Trophoblast cell (in vitro differentiated cells and primary cell): Measurements from ENCODE around the gene PDGFC.

ENCODE experiments used
- DNase-seq, 2 donors: peaks; one replicate each; pipeline ENCODE4 v3.0.0-alpha.2; 2016
- H2AFZ ChIP-seq: 2 replicates; pipeline ENCODE4 v1.6.1; 2013; ENCODE audit warnings: low read length, moderate library complexity, mild to moderate bottlenecking; ENCODE audit not compliant: insufficient read depth, poor library complexity
- H2AK5ac ChIP-seq: 2 replicates; pipeline ENCODE4 v1.6.1; 2013; ENCODE audit warnings: mild to moderate bottlenecking, low read length
- H2BK120ac ChIP-seq: 2 replicates; pipeline ENCODE4 v1.6.1; 2013; ENCODE audit warnings: low read length, mild to moderate bottlenecking, moderate library complexity; ENCODE audit not compliant: insufficient read depth, poor library complexity
- H2BK12ac ChIP-seq: 2 replicates; pipeline ENCODE4 v1.6.1; 2013; ENCODE audit warnings: mild to moderate bottlenecking, low read length, moderate library complexity
- H2BK5ac ChIP-seq: 2 replicates; pipeline ENCODE4 v1.6.1; 2013; ENCODE audit warnings: low read length, low read depth, moderate library complexity, mild to moderate bottlenecking; ENCODE audit not compliant: poor library complexity
- H3K14ac ChIP-seq: 2 replicates; pipeline ENCODE4 v1.6.1; 2013; ENCODE audit warnings: mild to moderate bottlenecking, low read length
- H3K18ac ChIP-seq: 2 replicates; pipeline ENCODE4 v1.6.1; 2013; ENCODE audit warnings: mild to moderate bottlenecking, low read length
- H3K23ac ChIP-seq: 2 replicates; pipeline ENCODE4 v1.6.1; 2013; ENCODE audit warnings: low read length
- H3K27ac ChIP-seq: 2 replicates; pipeline ENCODE4 v1.5.1; 2013; ENCODE audit warnings: low read depth, mild to moderate bottlenecking, inconsistent platforms, low read length, moderate library complexity
- H3K27me3 ChIP-seq: 2 replicates; pipeline ENCODE4 v1.6.1; 2013; ENCODE audit warnings: inconsistent platforms, mild to moderate bottlenecking, low read length, moderate library complexity; ENCODE audit not compliant: insufficient read depth
- H3K36me3 ChIP-seq, 2 experiments: 1 replicate in 1 of 2; 2 replicates in 1 of 2; pipeline ENCODE4 v1.6.1; 2013; ENCODE audit warnings: low read length in 2 of 2, mild to moderate bottlenecking in 2 of 2, moderate library complexity in 1 of 2; ENCODE audit not compliant: insufficient read depth in 2 of 2, control insufficient read depth in 1 of 2
- H3K4ac ChIP-seq: 2 replicates; pipeline ENCODE4 v1.6.1; 2013; ENCODE audit warnings: low read depth, mild to moderate bottlenecking, low read length, moderate library complexity
- H3K4me1 ChIP-seq, 2 experiments: 1 replicate in 1 of 2; 2 replicates in 1 of 2; pipeline ENCODE4 v1.6.1; 2013; ENCODE audit warnings: low read length in 2 of 2, mild to moderate bottlenecking in 2 of 2, moderate library complexity in 1 of 2; ENCODE audit not compliant: insufficient read depth in 2 of 2, control insufficient read depth in 1 of 2
- H3K4me2 ChIP-seq: 2 replicates; pipeline ENCODE4 v1.6.1; 2013; ENCODE audit warnings: inconsistent platforms, mild to moderate bottlenecking, low read length, moderate library complexity
- H3K4me3 ChIP-seq: 2 replicates; pipeline ENCODE4 v1.5.1; 2013; ENCODE audit warnings: mild to moderate bottlenecking, low read depth, low read length, inconsistent platforms
- H3K79me1 ChIP-seq: one replicate; pipeline ENCODE4 v1.6.1; 2013; ENCODE audit warnings: low read length
- H3K79me2 ChIP-seq: 2 replicates; pipeline ENCODE4 v1.6.1; 2013; ENCODE audit warnings: low read length, mild to moderate bottlenecking; ENCODE audit not compliant: control insufficient read depth, insufficient read depth, poor library complexity
- H3K9ac ChIP-seq: 2 replicates; pipeline ENCODE4 v1.6.1; 2013; ENCODE audit warnings: mild to moderate bottlenecking, low read length
- H3K9me3 ChIP-seq: 2 replicates; pipeline ENCODE4 v1.6.1; 2013; ENCODE audit warnings: low read depth, mild to moderate bottlenecking, control low read depth, inconsistent platforms, low read length; ENCODE audit not compliant: insufficient read depth
- H4K12ac ChIP-seq: 2 replicates; pipeline ENCODE4 v1.6.1; 2013; ENCODE audit warnings: low read depth, mild to moderate bottlenecking, low read length, moderate library complexity
- H4K8ac ChIP-seq: 2 replicates; pipeline ENCODE4 v1.6.1; 2013; ENCODE audit warnings: low read depth, mild to moderate bottlenecking, low read length, moderate library complexity
- H4K91ac ChIP-seq: one replicate; pipeline ENCODE4 v1.6.1; 2013; ENCODE audit warnings: low read depth, mild to moderate bottlenecking, low read length, moderate library complexity
- WGBS: extraction: QIAGEN DNeasy Blood & Tissue Kit; methylation state at CpG from one replicate; pipeline ENCODE4 v1.1.7; 2013; ENCODE audit warnings: missing lambda C conversion rate; ENCODE audit not compliant: insufficient read length, insufficient coverage; ENCODE audit errors: extremely low coverage; 5-methylcytosine and 5-hydroxymethylcytosine counted together

PDGFC gene

GRCh38 chr4:156830351-156830750 is 141.2 kb downstream of the PDGFC start:
- no peak overlapping the region for H2AK5ac ChIP-seq

GRCh38 chr4:156829201-156829873 is 142.3 kb downstream of the PDGFC start:
- Histone ChIP-seq H3K27me3 (no peaks in the 10 kb centered on the region), H3K9me3 (no peaks in the 10 kb centered on the region)

More at GRCh38 chr4:156830351-156830750, 141.2 kb downstream of the PDGFC start:
- Histone ChIP-seq H3K23ac (no peak overlapping the region), H3K14ac (no peak overlapping the region), H3K36me3 (no peaks in the 10 kb centered on the region), H3K4me3 (no peak overlapping the region), H2BK5ac (no peak overlapping the region), H4K12ac (no peak overlapping the region), H3K4me1 (no peaks in the 10 kb centered on the region), H3K9me3 (no peaks in the 10 kb centered on the region), H4K8ac (no peak overlapping the region), H3K27ac (no peak overlapping the region), H2BK12ac (no peak overlapping the region), H3K4me2 (no peak overlapping the region), H3K4ac (no peak overlapping the region), H2BK120ac (no peak overlapping the region), H2AFZ (no peak overlapping the region), H3K27me3 (no peaks in the 10 kb centered on the region), H3K79me2 (no peaks in the 10 kb centered on the region), H3K18ac (no peak overlapping the region), H3K9ac (no peak overlapping the region), H3K79me1 (no peaks in the 10 kb centered on the region), H4K91ac (no peak overlapping the region)
- WGBS: no CpG with 5 or more reads among the region's 4 CpGs
- no peak for DNase-seq

GRCh38 chr4:156827519-156827918 is 144.1 kb downstream of the PDGFC start:
- no peak overlapping the region for H3K18ac ChIP-seq
- no peak for DNase-seq
- H3K79me2 ChIP-seq: no peaks in the 10 kb centered on the region
- H3K27ac ChIP-seq: no peak overlapping the region
- H4K8ac ChIP-seq: no peak overlapping the region
- H2BK12ac ChIP-seq: no peak overlapping the region
- H3K36me3 ChIP-seq: no peaks in the 10 kb centered on the region
- no peak overlapping the region for H2BK120ac ChIP-seq
- H3K4me3 ChIP-seq: no peak overlapping the region
- H4K91ac ChIP-seq: no peak overlapping the region
- H3K79me1 ChIP-seq: no peaks in the 10 kb centered on the region
- H3K4me2 ChIP-seq: no peak overlapping the region
- no peak overlapping the region for H2BK5ac ChIP-seq
- no peak overlapping the region for H2AFZ ChIP-seq
- H3K9me3 ChIP-seq: no peaks in the 10 kb centered on the region
- no peak overlapping the region for H3K14ac ChIP-seq
- H3K27me3 ChIP-seq: no peaks in the 10 kb centered on the region
- no peak overlapping the region for H2AK5ac ChIP-seq
- no CpG with 5 or more reads among the region's 2 CpGs for WGBS
- no peak overlapping the region for H3K4ac ChIP-seq
- H3K4me1 ChIP-seq: no peaks in the 10 kb centered on the region
- no peak overlapping the region for H3K9ac ChIP-seq
- no peak overlapping the region for H4K12ac ChIP-seq
- H3K23ac ChIP-seq: no peak overlapping the region

More at GRCh38 chr4:156829201-156829873, 142.3 kb downstream of the PDGFC start:
- Histone ChIP-seq H3K4me1 (no peaks in the 10 kb centered on the region), H3K9ac (no peak overlapping the region), H3K4ac (no peak overlapping the region), H3K23ac (no peak overlapping the region), H3K4me2 (no peak overlapping the region), H3K18ac (no peak overlapping the region), H4K8ac (no peak overlapping the region), H2AK5ac (no peak overlapping the region), H4K12ac (no peak overlapping the region), H2BK5ac (no peak overlapping the region), H3K79me2 (no peaks in the 10 kb centered on the region), H2AFZ (no peak overlapping the region), H3K14ac (no peak overlapping the region), H3K79me1 (no peaks in the 10 kb centered on the region), H3K4me3 (no peak overlapping the region), H3K27ac (no peak overlapping the region), H4K91ac (no peak overlapping the region), H2BK120ac (no peak overlapping the region), H3K36me3 (no peaks in the 10 kb centered on the region), H2BK12ac (no peak overlapping the region)
- DNase-seq: peak in 1 of 2 donors; percentile 3
- WGBS: no CpG with 5 or more reads among the region's 4 CpGs

GRCh38 chr4:156825074-156825473 is 146.5 kb downstream of the PDGFC start:
- no peak overlapping the region for H2AFZ ChIP-seq
- H3K4me2 ChIP-seq: no peak overlapping the region
- WGBS: no CpG with 5 or more reads among the region's 4 CpGs
- no peak overlapping the region for H3K18ac ChIP-seq
- no peak overlapping the region for H2BK12ac ChIP-seq
- H2BK120ac ChIP-seq: no peak overlapping the region
- H3K27me3 ChIP-seq: no peaks in the 10 kb centered on the region
- no peak overlapping the region for H3K9ac ChIP-seq
- no peak overlapping the region for H3K27ac ChIP-seq
- no peak overlapping the region for H3K4me3 ChIP-seq
- H3K36me3 ChIP-seq: no peaks in the 10 kb centered on the region
- no peak overlapping the region for H3K23ac ChIP-seq
- H3K79me2 ChIP-seq: no peaks in the 10 kb centered on the region
- H3K79me1 ChIP-seq: no peaks in the 10 kb centered on the region
- no peaks in the 10 kb centered on the region for H3K9me3 ChIP-seq
- H3K14ac ChIP-seq: no peak overlapping the region
- no peak overlapping the region for H4K8ac ChIP-seq
- H3K4me1 ChIP-seq: no peaks in the 10 kb centered on the region
- no peak overlapping the region for H4K12ac ChIP-seq
- H4K91ac ChIP-seq: no peak overlapping the region
- DNase-seq: no peak
- no peak overlapping the region for H3K4ac ChIP-seq
- H2AK5ac ChIP-seq: no peak overlapping the region
- no peak overlapping the region for H2BK5ac ChIP-seq
